Trophoblast cell (in vitro differentiated cells and primary cell): ENCODE measurements around the gene PTPRN2.

Experiments
- DNase-seq, 2 donors: peaks; one replicate each; pipeline ENCODE4 v3.0.0-alpha.2; 2016
- H2AFZ ChIP-seq: 2 replicates; pipeline ENCODE4 v1.6.1; 2013; ENCODE audit warnings: low read length, moderate library complexity, mild to moderate bottlenecking; ENCODE audit not compliant: insufficient read depth, poor library complexity
- H2AK5ac ChIP-seq: 2 replicates; pipeline ENCODE4 v1.6.1; 2013; ENCODE audit warnings: mild to moderate bottlenecking, low read length
- H2BK120ac ChIP-seq: 2 replicates; pipeline ENCODE4 v1.6.1; 2013; ENCODE audit warnings: low read length, mild to moderate bottlenecking, moderate library complexity; ENCODE audit not compliant: insufficient read depth, poor library complexity
- H2BK12ac ChIP-seq: 2 replicates; pipeline ENCODE4 v1.6.1; 2013; ENCODE audit warnings: mild to moderate bottlenecking, low read length, moderate library complexity
- H2BK5ac ChIP-seq: 2 replicates; pipeline ENCODE4 v1.6.1; 2013; ENCODE audit warnings: low read length, low read depth, moderate library complexity, mild to moderate bottlenecking; ENCODE audit not compliant: poor library complexity
- H3K14ac ChIP-seq: 2 replicates; pipeline ENCODE4 v1.6.1; 2013; ENCODE audit warnings: mild to moderate bottlenecking, low read length
- H3K18ac ChIP-seq: 2 replicates; pipeline ENCODE4 v1.6.1; 2013; ENCODE audit warnings: mild to moderate bottlenecking, low read length
- H3K23ac ChIP-seq: 2 replicates; pipeline ENCODE4 v1.6.1; 2013; ENCODE audit warnings: low read length
- H3K27ac ChIP-seq: 2 replicates; pipeline ENCODE4 v1.5.1; 2013; ENCODE audit warnings: low read depth, mild to moderate bottlenecking, inconsistent platforms, low read length, moderate library complexity
- H3K27me3 ChIP-seq: 2 replicates; pipeline ENCODE4 v1.6.1; 2013; ENCODE audit warnings: inconsistent platforms, mild to moderate bottlenecking, low read length, moderate library complexity; ENCODE audit not compliant: insufficient read depth
- H3K36me3 ChIP-seq, 2 experiments: 1 replicate in 1 of 2; 2 replicates in 1 of 2; pipeline ENCODE4 v1.6.1; 2013; ENCODE audit warnings: low read length in 2 of 2, mild to moderate bottlenecking in 2 of 2, moderate library complexity in 1 of 2; ENCODE audit not compliant: insufficient read depth in 2 of 2, control insufficient read depth in 1 of 2
- H3K4ac ChIP-seq: 2 replicates; pipeline ENCODE4 v1.6.1; 2013; ENCODE audit warnings: low read depth, mild to moderate bottlenecking, low read length, moderate library complexity
- H3K4me1 ChIP-seq, 2 experiments: 1 replicate in 1 of 2; 2 replicates in 1 of 2; pipeline ENCODE4 v1.6.1; 2013; ENCODE audit warnings: low read length in 2 of 2, mild to moderate bottlenecking in 2 of 2, moderate library complexity in 1 of 2; ENCODE audit not compliant: insufficient read depth in 2 of 2, control insufficient read depth in 1 of 2
- H3K4me2 ChIP-seq: 2 replicates; pipeline ENCODE4 v1.6.1; 2013; ENCODE audit warnings: inconsistent platforms, mild to moderate bottlenecking, low read length, moderate library complexity
- H3K4me3 ChIP-seq: 2 replicates; pipeline ENCODE4 v1.5.1; 2013; ENCODE audit warnings: mild to moderate bottlenecking, low read depth, low read length, inconsistent platforms
- H3K79me1 ChIP-seq: one replicate; pipeline ENCODE4 v1.6.1; 2013; ENCODE audit warnings: low read length
- H3K79me2 ChIP-seq: 2 replicates; pipeline ENCODE4 v1.6.1; 2013; ENCODE audit warnings: low read length, mild to moderate bottlenecking; ENCODE audit not compliant: control insufficient read depth, insufficient read depth, poor library complexity
- H3K9ac ChIP-seq: 2 replicates; pipeline ENCODE4 v1.6.1; 2013; ENCODE audit warnings: mild to moderate bottlenecking, low read length
- H3K9me3 ChIP-seq: 2 replicates; pipeline ENCODE4 v1.6.1; 2013; ENCODE audit warnings: low read depth, mild to moderate bottlenecking, control low read depth, inconsistent platforms, low read length; ENCODE audit not compliant: insufficient read depth
- H4K12ac ChIP-seq: 2 replicates; pipeline ENCODE4 v1.6.1; 2013; ENCODE audit warnings: low read depth, mild to moderate bottlenecking, low read length, moderate library complexity
- H4K8ac ChIP-seq: 2 replicates; pipeline ENCODE4 v1.6.1; 2013; ENCODE audit warnings: low read depth, mild to moderate bottlenecking, low read length, moderate library complexity
- H4K91ac ChIP-seq: one replicate; pipeline ENCODE4 v1.6.1; 2013; ENCODE audit warnings: low read depth, mild to moderate bottlenecking, low read length, moderate library complexity
- WGBS: extraction: QIAGEN DNeasy Blood & Tissue Kit; methylation state at CpG from one replicate; pipeline ENCODE4 v1.1.7; 2013; ENCODE audit warnings: missing lambda C conversion rate; ENCODE audit not compliant: insufficient read length, insufficient coverage; ENCODE audit errors: extremely low coverage; 5-methylcytosine and 5-hydroxymethylcytosine counted together

Gene PTPRN2

GRCh38 chr7:158374586-158374985 is 213.0 kb downstream of the PTPRN2 start:
- Histone ChIP-seq H4K91ac (no peak overlapping the region), H3K4me3 (no peak overlapping the region), H2BK5ac (no peak overlapping the region), H3K18ac (no peak overlapping the region), H2AK5ac (no peak overlapping the region), H3K27me3 (no peaks in the 10 kb centered on the region), H3K4me1 (no peaks in the 10 kb centered on the region), H2BK120ac (no peak overlapping the region), H3K23ac (no peak overlapping the region), H3K9ac (no peak overlapping the region), H4K8ac (no peak overlapping the region), H3K9me3 (peaks cover 23% of the 10 kb centered on the region), H3K27ac (no peak overlapping the region), H3K79me2 (no peaks in the 10 kb centered on the region), H4K12ac (no peak overlapping the region), H3K79me1 (no peaks in the 10 kb centered on the region), H2BK12ac (no peak overlapping the region), H2AFZ (no peak overlapping the region), H3K4me2 (no peak overlapping the region), H3K4ac (no peak overlapping the region), H3K14ac (no peak overlapping the region), H3K36me3 (no peaks in the 10 kb centered on the region)
- WGBS, result no CpG with 5 or more reads among the region's 6 CpGs
- no peak for DNase-seq

GRCh38 chr7:158374146-158374545 is 213.5 kb downstream of the PTPRN2 start:
- Histone ChIP-seq H3K27ac (no peak overlapping the region), H3K4me3 (no peak overlapping the region), H4K8ac (no peak overlapping the region), H3K27me3 (no peaks in the 10 kb centered on the region), H3K9ac (no peak overlapping the region), H3K18ac (no peak overlapping the region), H4K91ac (no peak overlapping the region), H3K36me3 (no peaks in the 10 kb centered on the region), H2BK12ac (no peak overlapping the region), H2BK5ac (no peak overlapping the region), H3K23ac (no peak overlapping the region), H2BK120ac (no peak overlapping the region), H3K79me1 (no peaks in the 10 kb centered on the region), H3K4me2 (no peak overlapping the region), H3K9me3 (peaks cover 22% of the 10 kb centered on the region), H3K4ac (no peak overlapping the region), H3K79me2 (no peaks in the 10 kb centered on the region), H3K4me1 (no peaks in the 10 kb centered on the region), H4K12ac (no peak overlapping the region), H2AFZ (no peak overlapping the region), H2AK5ac (no peak overlapping the region), H3K14ac (no peak overlapping the region)
- no peak for DNase-seq
- no CpG with 5 or more reads among the region's 5 CpGs for WGBS

GRCh38 chr7:158373476-158374133 is 214.0 kb downstream of the PTPRN2 start:
- Histone ChIP-seq H3K27me3 (no peaks in the 10 kb centered on the region), H2AK5ac (no peak overlapping the region), H3K4me2 (no peak overlapping the region), H3K27ac (no peak overlapping the region), H2AFZ (no peak overlapping the region), H2BK12ac (no peak overlapping the region), H4K8ac (no peak overlapping the region), H3K4me3 (no peak overlapping the region), H3K9ac (no peak overlapping the region), H4K91ac (no peak overlapping the region), H3K18ac (no peak overlapping the region), H4K12ac (no peak overlapping the region), H3K79me2 (no peaks in the 10 kb centered on the region), H3K4ac (no peak overlapping the region), H2BK5ac (no peak overlapping the region), H3K4me1 (no peaks in the 10 kb centered on the region), H3K9me3 (peaks cover 21% of the 10 kb centered on the region), H3K79me1 (no peaks in the 10 kb centered on the region), H3K14ac (no peak overlapping the region), H3K23ac (no peak overlapping the region), H3K36me3 (no peaks in the 10 kb centered on the region), H2BK120ac (no peak overlapping the region)
- WGBS, result no CpG with 5 or more reads among the region's 18 CpGs
- no peak for DNase-seq

- Histone ChIP-seq H4K91ac (no peak overlapping the region), H3K14ac (no peak overlapping the region), H2BK5ac (no peak overlapping the region), H4K12ac (no peak overlapping the region), H3K27me3 (no peaks in the 10 kb centered on the region), H3K9me3 (peaks cover 24% of the 10 kb centered on the region), H3K4me2 (no peak overlapping the region), H4K8ac (no peak overlapping the region), H3K4me3 (no peak overlapping the region), H3K18ac (no peak overlapping the region), H3K23ac (no peak overlapping the region), H2AFZ (no peak overlapping the region), H3K79me1 (no peaks in the 10 kb centered on the region), H2AK5ac (no peak overlapping the region), H3K27ac (no peak overlapping the region), H3K36me3 (no peaks in the 10 kb centered on the region), H3K4me1 (no peaks in the 10 kb centered on the region), H2BK12ac (no peak overlapping the region), H2BK120ac (no peak overlapping the region), H3K79me2 (no peaks in the 10 kb centered on the region), H3K9ac (no peak overlapping the region), H3K4ac (no peak overlapping the region)
- DNase-seq, result no peak
- no CpG with 5 or more reads among the region's 23 CpGs for WGBS
These were observed 215.0 kb downstream of the PTPRN2 start for GRCh38 chr7:158372400-158373342.
